Keratinocyte (primary cell): ENCODE data around the gene TNIK. TPM values are rescaled to one million over a fixed set of nuclear protein-coding genes. Genes with fewer than 3 reads are reported as not detected.
A peak's percentile ranks its signal among the peaks of the same experiment; 100 is the strongest.

Experiments used
- DNase-seq: peaks from one replicate; pipeline ENCODE4 v3.0.0-alpha.2; 2011; ENCODE audit warnings: low read depth, missing footprints, low spot score
- FAIRE-seq: peaks from 2 replicates; lab custom pipeline; 2011; peaks lifted over from hg19 to GRCh38; lab: Jason Lieb, UNC
- H2AFZ ChIP-seq: 2 replicates; pipeline ENCODE4 v1.6.0; 2012; ENCODE audit warnings: low read length, control low read depth, inconsistent platforms; ENCODE audit not compliant: control insufficient read depth
- H3K27ac ChIP-seq: 2 replicates; pipeline ENCODE4 v1.5.1; 2011; ENCODE audit warnings: low read length; ENCODE audit not compliant: control insufficient read depth, insufficient read depth
- H3K27me3 ChIP-seq: 3 replicates; pipeline ENCODE4 v1.6.0; 2011; ENCODE audit warnings: low read length; ENCODE audit not compliant: control insufficient read depth, insufficient read depth; ENCODE audit errors: extremely low read depth
- H3K36me3 ChIP-seq, 2 experiments: 2 replicates in 1 of 2; 3 replicates in 1 of 2; pipeline ENCODE4 v1.5.1; 2011; ENCODE audit warnings: low read length in 2 of 2, mild to moderate bottlenecking in 1 of 2; ENCODE audit not compliant: control insufficient read depth in 2 of 2, insufficient read depth in 2 of 2; ENCODE audit errors: extremely low read depth in 1 of 2
- H3K4me1 ChIP-seq: 3 replicates; pipeline ENCODE4 v1.5.1; 2011; ENCODE audit warnings: low read length; ENCODE audit not compliant: control insufficient read depth, insufficient read depth; ENCODE audit errors: extremely low read depth
- H3K4me2 ChIP-seq: 3 replicates; pipeline ENCODE4 v1.6.0; 2011; ENCODE audit warnings: low read depth, low read length; ENCODE audit not compliant: control insufficient read depth, insufficient read depth; ENCODE audit errors: extremely low read depth
- H3K4me3 ChIP-seq, 3 experiments: fragments of 200-600 bp in 1 of 3; sonication (generic) in 1 of 3; 2 replicates in 2 of 3; 3 replicates in 1 of 3; pipeline ENCODE4 v1.5.1; 2011 to 2016; ENCODE audit warnings: low read length in 3 of 3, mild to moderate bottlenecking in 3 of 3, control low read depth in 2 of 3, inconsistent platforms in 1 of 3, low read depth in 1 of 3, mixed read lengths in 1 of 3, mixed run types in 1 of 3, moderate library complexity in 1 of 3; ENCODE audit not compliant: control insufficient read depth in 2 of 3, insufficient read depth in 2 of 3; ENCODE audit errors: extremely low read depth in 1 of 3
- H3K79me2 ChIP-seq: 2 replicates; pipeline ENCODE4 v1.6.0; 2012; ENCODE audit warnings: low read length; ENCODE audit not compliant: control insufficient read depth, insufficient read depth
- H3K9ac ChIP-seq: 3 replicates; pipeline ENCODE4 v1.6.0; 2011; ENCODE audit warnings: low read length; ENCODE audit not compliant: control insufficient read depth, insufficient read depth; ENCODE audit errors: extremely low read depth
- H3K9me1 ChIP-seq: 3 replicates; pipeline ENCODE4 v1.6.0; 2011; ENCODE audit warnings: low read length; ENCODE audit not compliant: control insufficient read depth, insufficient read depth; ENCODE audit errors: extremely low read depth
- H3K9me3 ChIP-seq: 2 replicates; pipeline ENCODE4 v1.5.1; 2012; ENCODE audit warnings: low read depth, low read length; ENCODE audit not compliant: control insufficient read depth
- H4K20me1 ChIP-seq: 3 replicates; pipeline ENCODE4 v1.6.0; 2011; ENCODE audit warnings: low read length; ENCODE audit not compliant: control insufficient read depth, insufficient read depth; ENCODE audit errors: extremely low read depth
- CTCF ChIP-seq, 3 experiments: IDR thresholded peaks in 1 of 3; conservative IDR thresholded peaks in 1 of 3; optimal IDR thresholded peaks in 1 of 3; 2 replicates in 2 of 3; 3 replicates in 1 of 3; pipeline versions ENCODE3 to v1.5.1; 2011; ENCODE audit warnings: low read length in 3 of 3, mild to moderate bottlenecking in 3 of 3, moderate library complexity in 2 of 3, control low read depth in 1 of 3, inconsistent platforms in 1 of 3; ENCODE audit not compliant: insufficient read depth in 2 of 3; ENCODE audit errors: extremely low read depth in 1 of 3
- EZH2 ChIP-seq: IDR thresholded peaks from one replicate; pipeline ENCODE4 v1.6.1; 2012; ENCODE audit warnings: inconsistent platforms, mild to moderate bottlenecking, low read length, moderate library complexity
- dilution Hi-C: fragments of 300-500 bp; cut with MboI; formaldehyde crosslinking; loops from one replicate; pipeline ENCODE4 v1.7.0; 2020; ENCODE audit warnings: low sequenced_read_pairs; ENCODE audit not compliant: extremely low pct_ligation_motif_present
- polyA plus RNA-seq, 5 experiments: library from polyadenylated mRNA; depleted of rRNA in 3 of 5; stranded (reverse) in 3 of 5; stranded (forward) in 1 of 5; unstranded in 1 of 5; fragments of >200 nt; gene quantifications; 1 replicate in 1 of 5; 2 replicates in 3 of 5; 3 replicates in 1 of 5; pipeline versions ENCODE4 v1.2.1 to v1.2.3, GENCODE V29; 2011 to 2012; ENCODE audit warnings: missing spikeins in 2 of 5, low read depth in 1 of 5, low replicate concordance in 1 of 5

TNIK gene
- polyA plus RNA-seq, 1 donor (not counting 4 experiments of a cell fraction or from before 2014, with no cell fraction given): 4.4 TPM

- dilution Hi-C loops: no loop called here
- no peak overlapping the region for H3K4me2 ChIP-seq
- FAIRE-seq: no peak
- no peaks in the 10 kb centered on the region for H4K20me1 ChIP-seq
- H3K9me3 ChIP-seq: no peaks in the 10 kb centered on the region
- no peak overlapping the region for H3K4me3 ChIP-seq
- H3K27ac ChIP-seq: no peak overlapping the region
- H3K27me3 ChIP-seq: no peaks in the 10 kb centered on the region
- no peaks in the 10 kb centered on the region for H3K9me1 ChIP-seq
- no peak overlapping the region for H3K9ac ChIP-seq
- H3K36me3 ChIP-seq: no peaks in the 10 kb centered on the region
- no peak for TF ChIP-seq CTCF (optimal IDR thresholded peaks at IDR 0.05 in 1 of 3, IDR thresholded peaks at IDR 0.05 in 1 of 3, conservative IDR thresholded peaks at IDR 0.05 in 1 of 3; ENCODE audit: extremely low read depth in 1 of 3, insufficient read depth in 2 of 3, low read length in 3 of 3)
- no peak for TF ChIP-seq EZH2
- no peak overlapping the region for H2AFZ ChIP-seq
- no peaks in the 10 kb centered on the region for H3K79me2 ChIP-seq
- H3K4me1 ChIP-seq: peaks cover 22% of the 10 kb centered on the region
- DNase-seq: no peak
These were observed 302.9 kb downstream of the TNIK start for GRCh38 chr3:171157286-171157685.

- DNase-seq (peak; percentile 32), FAIRE-seq (no peak)
- no peak overlapping the region for H2AFZ ChIP-seq
- H3K36me3 ChIP-seq: no peaks in the 10 kb centered on the region
- TF ChIP-seq CTCF (optimal IDR thresholded peaks at IDR 0.05 in 1 of 3, IDR thresholded peaks at IDR 0.05 in 1 of 3, conservative IDR thresholded peaks at IDR 0.05 in 1 of 3; ENCODE audit: extremely low read depth in 1 of 3, insufficient read depth in 2 of 3, low read length in 3 of 3) (no peak), EZH2 (no peak)
- H3K4me3 ChIP-seq: no peak overlapping the region
- H3K27me3 ChIP-seq: no peaks in the 10 kb centered on the region
- H4K20me1 ChIP-seq: no peaks in the 10 kb centered on the region
- dilution Hi-C loops: no loop called here
- no peak overlapping the region for H3K4me2 ChIP-seq
- no peaks in the 10 kb centered on the region for H3K9me1 ChIP-seq
- peaks cover 22% of the 10 kb centered on the region for H3K4me1 ChIP-seq
- H3K9ac ChIP-seq: no peak overlapping the region
- H3K9me3 ChIP-seq: no peaks in the 10 kb centered on the region
- H3K79me2 ChIP-seq: no peaks in the 10 kb centered on the region
- no peak overlapping the region for H3K27ac ChIP-seq
These were observed 303.7 kb downstream of the TNIK start for GRCh38 chr3:171156401-171157010.
